ENCODE measurements around the gene RAET1G.

GRCh38 chr6:149913085-149913484, 9.8 kb downstream of the RAET1G start:
- TF ChIP-seq CTCF (IDR thresholded peaks at IDR 0.05) (no peak), POLR2A (IDR thresholded peaks at IDR 0.05) (no peak)

All from lower leg skin (tissue), 3 donors.